Kasumi-1 (cell line): ENCODE measurements around the gene ETNK2.
"Not testable (repeated sequence)": the region's sequence is repeated elsewhere in the genome, so short reads cannot be mapped to it uniquely, and the experiment has no call there.

Experiments
- DNase-seq, 2 experiments: peaks; one replicate each; lab custom pipeline; 2025; lab: John Stamatoyannopoulos, UW

Gene ETNK2

DNA sequence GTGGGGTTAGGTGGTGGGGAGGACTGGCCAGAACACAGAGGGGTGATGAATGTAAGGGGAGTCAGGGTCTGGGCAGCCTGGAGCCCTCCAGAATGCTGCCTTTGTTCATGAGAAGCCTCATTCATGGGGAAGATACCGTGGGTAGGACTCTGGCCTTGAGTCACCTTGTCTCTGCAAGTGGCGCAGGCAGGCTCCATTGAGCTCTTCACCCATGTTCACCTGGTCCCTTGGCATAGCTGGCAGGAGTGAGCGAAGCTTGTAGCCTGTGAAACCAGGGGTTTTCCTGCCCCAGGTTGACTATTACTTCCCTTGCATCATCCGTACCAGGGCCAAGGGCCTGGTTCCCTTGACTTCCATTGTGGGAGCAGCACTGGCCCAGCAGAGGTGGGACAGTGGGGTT lies 53.2 kb downstream of the ETNK2 start:
- DNase-seq: no peak

DNA sequence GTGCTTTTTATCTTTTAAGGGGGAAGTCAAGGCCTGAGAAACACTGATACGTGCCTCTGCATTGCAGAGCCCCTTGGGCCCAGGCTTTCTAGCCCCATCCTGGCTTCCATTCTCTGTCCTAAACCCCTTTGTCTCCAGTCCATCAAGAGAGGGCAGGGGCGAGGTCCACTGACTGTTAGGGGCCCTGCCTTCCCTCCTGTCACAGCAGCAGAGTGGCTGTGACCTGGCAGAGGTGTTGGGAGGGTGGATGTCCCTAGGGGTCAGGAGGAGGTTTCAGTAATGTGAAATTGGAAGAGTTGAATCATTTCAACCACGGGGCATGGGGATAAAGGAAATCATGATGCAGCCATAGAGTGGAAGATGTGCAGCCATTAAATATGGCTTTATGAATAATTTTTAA lies 54.9 kb downstream of the ETNK2 start:
- DNase-seq: no peak

GRCh38 chr1:204094856-204095634 lies 56.8 kb downstream of the ETNK2 start:
- DNase-seq: no peak

DNA sequence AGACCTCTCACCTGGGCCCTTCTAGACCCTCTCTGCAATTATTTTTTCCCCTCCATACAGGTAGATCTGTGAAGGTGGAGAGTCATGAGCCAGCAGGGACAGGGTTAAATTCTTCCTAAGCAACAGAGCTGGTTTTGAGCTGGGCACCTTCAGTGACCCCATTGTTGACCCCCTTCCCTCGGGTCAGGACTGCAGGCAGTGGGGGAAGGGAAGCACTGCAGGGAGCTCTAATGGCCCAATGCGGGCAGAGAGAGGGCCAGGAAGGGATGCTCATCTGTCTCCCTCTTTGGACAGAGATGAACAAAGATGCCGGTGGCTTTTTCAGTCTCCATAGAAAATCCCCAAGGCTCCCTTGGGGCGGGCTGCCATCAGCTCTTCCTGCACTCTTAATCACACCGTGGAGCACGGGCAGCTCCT lies 57.5 kb downstream of the ETNK2 start:
- no peak for DNase-seq

DNA sequence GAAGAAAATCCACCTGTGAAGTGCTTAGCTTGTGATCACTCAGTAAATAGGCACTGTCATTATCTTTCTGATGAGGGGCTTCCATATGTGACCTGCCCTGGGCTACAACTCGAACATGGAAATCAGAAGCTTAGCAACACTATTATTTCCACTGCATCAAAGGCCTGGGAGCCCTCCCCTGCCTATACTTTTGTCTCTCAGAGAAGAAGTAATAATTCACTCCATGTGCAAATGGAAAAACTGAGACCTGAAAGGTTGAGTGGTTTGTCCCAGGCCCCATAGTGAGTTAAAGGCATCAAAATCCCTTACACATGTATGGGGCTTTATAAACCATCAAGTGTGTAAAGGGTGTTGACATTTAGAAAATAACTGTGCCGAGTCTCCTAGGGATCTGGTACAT lies 58.1 kb downstream of the ETNK2 start:
- no peak for DNase-seq

- DNase-seq: no peak
Measured at GRCh38 chr1:204093421-204093717, 58.5 kb downstream of the ETNK2 start.

GRCh38 chr1:204092632-204093420 lies 59.0 kb downstream of the ETNK2 start:
- no peak for DNase-seq

GRCh38 chr1:204091787-204092312 lies 60.0 kb downstream of the ETNK2 start:
- DNase-seq: no peak

DNA sequence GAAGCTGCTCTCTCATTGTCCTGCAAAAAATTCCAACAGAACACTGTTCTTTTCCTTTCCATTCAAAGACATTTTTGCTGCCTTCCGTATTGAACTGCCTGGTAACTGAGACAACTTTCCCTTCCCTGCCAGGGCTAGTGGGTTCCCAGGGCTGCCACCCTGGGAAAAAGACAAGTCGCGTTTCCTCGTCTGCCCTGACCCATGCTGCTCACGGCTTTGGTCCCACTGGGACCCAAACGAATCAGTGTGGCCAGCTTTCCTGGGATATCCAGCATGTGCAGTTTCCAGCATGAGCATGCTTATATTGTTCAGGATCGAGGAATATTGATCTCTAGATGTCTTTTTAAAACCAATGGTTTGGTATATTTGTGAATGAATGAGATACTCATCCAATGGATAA lies 60.8 kb downstream of the ETNK2 start:
- no peak for DNase-seq

GRCh38 chr1:204090132-204090531 lies 61.7 kb downstream of the ETNK2 start:
- DNase-seq: not testable (repeated sequence)

- no peak for DNase-seq
Measured at GRCh38 chr1:204089044-204089751, 62.6 kb downstream of the ETNK2 start.

DNA sequence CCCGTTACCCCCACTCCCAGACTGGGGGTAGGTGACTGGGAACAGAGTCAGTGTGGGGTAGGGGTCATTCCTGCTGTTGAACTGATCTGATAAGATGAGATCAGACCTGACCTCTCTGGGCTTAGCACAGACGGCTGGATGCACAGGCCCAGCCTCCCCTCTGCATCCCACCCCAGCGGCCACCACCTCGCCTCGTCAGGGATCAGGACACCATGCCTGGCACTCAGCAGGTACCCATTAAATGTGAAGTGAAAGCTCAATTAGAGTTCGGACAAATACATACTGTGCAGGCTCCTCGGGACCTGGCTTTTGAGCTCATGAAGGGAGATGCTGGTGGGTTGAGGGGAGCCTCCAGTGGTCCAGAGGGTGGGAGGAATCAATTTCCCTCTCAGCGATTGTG lies 63.2 kb downstream of the ETNK2 start:
- no peak for DNase-seq

- DNase-seq: no peak
Measured at GRCh38 chr1:204087893-204088528, 63.8 kb downstream of the ETNK2 start.

- DNase-seq: no peak
Measured at GRCh38 chr1:204087181-204087892, 64.5 kb downstream of the ETNK2 start.

DNA sequence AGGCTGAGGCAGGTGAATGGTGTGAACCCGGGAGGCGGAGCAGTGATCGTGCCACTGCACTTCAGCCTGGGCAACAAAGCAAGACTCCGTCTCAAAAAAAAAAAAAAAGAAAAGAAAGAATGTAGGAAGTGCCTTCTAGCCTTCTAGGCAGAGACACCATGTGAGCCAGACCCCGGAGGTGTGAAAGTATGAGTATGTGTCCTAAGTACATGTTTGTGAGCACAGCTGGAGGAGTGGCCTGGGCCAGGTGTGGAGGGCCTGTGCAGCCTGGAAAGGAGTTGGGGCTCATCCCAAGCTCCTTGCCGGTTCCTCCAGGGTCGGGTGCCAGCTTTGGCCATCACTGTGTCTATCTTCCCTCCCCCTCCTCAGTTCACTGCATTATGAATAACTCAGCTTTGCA lies 66.0 kb downstream of the ETNK2 start:
- no peak for DNase-seq

- DNase-seq: no peak
Measured at GRCh38 chr1:204084247-204084772, 67.5 kb downstream of the ETNK2 start.

GRCh38 chr1:204083491-204083890 lies 68.4 kb downstream of the ETNK2 start:
- DNase-seq: no peak

DNA sequence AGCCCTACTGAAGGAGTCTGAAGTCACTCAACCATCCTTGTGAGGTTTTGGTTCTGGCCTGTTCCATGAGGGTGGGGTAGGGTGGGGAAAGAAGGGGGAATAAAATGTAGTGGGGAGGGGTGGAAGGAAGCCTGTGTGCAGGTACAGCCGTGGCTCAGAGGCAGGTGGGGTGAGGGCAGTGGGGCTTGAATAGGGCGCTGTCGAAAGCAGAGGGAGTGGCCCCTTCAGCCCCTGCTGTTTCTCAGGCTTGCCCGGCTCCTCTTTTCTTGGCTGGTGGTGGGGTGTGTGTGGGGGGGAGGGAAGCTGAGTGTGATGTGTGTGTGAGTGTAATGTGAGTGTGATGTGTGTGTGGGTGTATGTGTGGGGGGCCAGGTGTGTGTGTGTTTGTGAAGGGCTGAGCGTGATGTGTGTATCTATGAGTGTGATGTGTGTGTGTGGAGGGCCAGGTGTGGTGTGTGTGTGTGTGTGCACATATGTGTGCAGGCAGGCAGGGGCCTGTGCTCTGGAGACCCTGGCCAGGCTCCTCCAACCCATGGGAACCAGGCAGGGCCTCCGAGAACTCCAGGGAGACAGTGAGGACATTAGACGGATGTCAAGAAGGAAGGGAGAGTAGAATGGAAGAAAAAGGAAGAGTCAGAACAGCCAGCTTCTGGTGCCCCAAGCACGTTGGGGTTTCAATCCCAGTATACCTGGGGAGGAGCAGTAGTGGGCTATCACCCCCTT lies 69.9 kb downstream of the ETNK2 start:
- no peak for DNase-seq

DNA sequence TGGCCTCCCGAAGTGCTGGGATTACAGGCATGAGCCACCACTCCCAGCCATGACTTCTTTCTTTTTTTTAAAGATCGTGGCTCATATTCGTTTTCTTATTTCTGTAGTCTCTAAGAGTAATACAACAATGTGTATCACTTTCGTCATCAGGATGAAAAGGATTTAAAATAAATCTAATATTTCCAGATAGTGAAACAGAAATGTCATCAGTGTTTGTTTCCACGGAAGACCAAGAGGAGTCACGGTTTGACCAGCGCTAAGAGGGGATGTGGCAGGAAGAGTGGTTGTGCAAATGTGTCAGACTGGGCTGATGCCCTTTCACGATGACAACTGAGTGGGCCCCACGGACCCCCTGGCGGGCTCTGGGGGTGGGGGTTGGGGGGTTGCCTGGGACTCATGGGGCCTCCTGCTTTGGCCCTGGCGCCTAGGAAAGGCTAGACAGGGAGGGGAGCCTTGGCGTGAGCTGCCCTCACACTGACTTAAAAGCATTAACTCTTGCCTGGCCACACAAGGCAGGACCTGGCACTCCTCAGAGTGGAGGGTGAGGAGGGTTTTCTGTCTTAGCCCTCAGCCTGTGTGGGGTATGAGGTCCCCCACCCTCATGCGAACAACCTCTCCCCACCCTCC lies 70.6 kb downstream of the ETNK2 start:
- no peak for DNase-seq
